Colonic mucosa (tissue), 4 donors: ENCODE measurements around the gene LMBR1L. TPM values are rescaled to one million over a fixed set of nuclear protein-coding genes. Genes with fewer than 3 reads are reported as not detected.
"Not testable (repeated sequence)": the region's sequence is repeated elsewhere in the genome, so short reads cannot be mapped to it uniquely, and the experiment has no call there.

Experiments
- DNase-seq: peaks from one replicate; pipeline ENCODE4 v3.0.0-alpha.2; 2020
- H3K27ac ChIP-seq: fragments of 200-600 bp; one replicate; pipeline ENCODE4 v1.8.0; 2021
- H3K27me3 ChIP-seq: fragments of 200-600 bp; one replicate; pipeline ENCODE4 v1.8.0; 2021
- H3K36me3 ChIP-seq: fragments of 200-600 bp; one replicate; pipeline ENCODE4 v1.8.0; 2021
- H3K4me1 ChIP-seq: fragments of 200-600 bp; one replicate; pipeline ENCODE4 v1.8.0; 2021; ENCODE audit warnings: mild to moderate bottlenecking
- H3K4me3 ChIP-seq: fragments of 200-600 bp; one replicate; pipeline ENCODE4 v1.8.0; 2021
- H3K9ac ChIP-seq, 2 donors: one replicate each; pipeline ENCODE4 v1.7.0; 2013; ENCODE audit warnings: control low read depth in 2 of 2, low read depth in 2 of 2, low read length in 2 of 2
- H3K9me3 ChIP-seq: fragments of 200-600 bp; one replicate; pipeline ENCODE4 v1.8.0; 2021
- CTCF ChIP-seq: fragments of 200-600 bp; IDR thresholded peaks from one replicate; pipeline ENCODE4 v1.8.0; 2022; ENCODE audit warnings: antibody characterized with exemption, mild to moderate bottlenecking
- intact Hi-C: fragments of 100-400 bp; cut with DNase I; formaldehyde crosslinking; loops from one replicate; pipeline ENCODE4 v1.14.1; 2022
- total RNA-seq, 2 donors: library from RNA; stranded (reverse); fragmentation: NEBNext Ultra II Directional in 1 of 2; extraction: Animal tissue kit (Norgen Biotek cat#: 25700) in 1 of 2; gene quantifications; one replicate each; pipeline ENCODE4 v1.2.1, GENCODE V29; 2021
- donor health status: healthy.
- donor health status: DM: no; HTN: no; CAD: no.
- donor health status: DM: no; HTN: no; CAD: no.

The LMBR1L gene
- total RNA-seq, 2 donors from 2014 or later, result 36.9 to 38.2 TPM

GRCh38 chr12:49064767-49065152, 45.9 kb downstream of the LMBR1L start:
- intact Hi-C loops, result loop anchor here (5.0 to 10.0 kb wide), 2 partner anchors 33 to 60 kb away; no protein-coding TSS in a partner anchor
- Histone ChIP-seq H3K4me1 (peaks cover 4% of the 10 kb centered on the region), H3K9me3 (no peaks in the 10 kb centered on the region), H3K27ac (no peak overlapping the region), H3K9ac (no peak overlapping the region), H3K36me3 (no peaks in the 10 kb centered on the region), H3K27me3 (no peaks in the 10 kb centered on the region), H3K4me3 (no peak overlapping the region)
- TF ChIP-seq CTCF, result no peak
- no peak for DNase-seq

GRCh38 chr12:49061916-49062315, 48.7 kb downstream of the LMBR1L start:
- not testable (repeated sequence) for H3K27ac ChIP-seq, H3K9ac ChIP-seq, H3K9me3 ChIP-seq, H3K4me3 ChIP-seq, H3K36me3 ChIP-seq, H3K27me3 ChIP-seq, DNase-seq
- peaks cover 14% of the 10 kb centered on the region for H3K4me1 ChIP-seq
- intact Hi-C loops, result loop anchor here (5.0 to 10.0 kb wide), 2 partner anchors 35 to 63 kb away; no protein-coding TSS in a partner anchor

GRCh38 chr12:49061157-49061650, 49.4 kb downstream of the LMBR1L start:
- Histone ChIP-seq H3K27ac (peak overlapping the region; percentile 94), H3K9me3 (no peaks in the 10 kb centered on the region), H3K9ac (peak overlapping the region; percentile 89 to 100), H3K36me3 (no peaks in the 10 kb centered on the region), H3K4me1 (peaks cover 21% of the 10 kb centered on the region), H3K27me3 (no peaks in the 10 kb centered on the region), H3K4me3 (peak overlapping the region; percentile 91)
- DNase-seq, result no peak
- intact Hi-C loops, result loop anchor here (5.0 to 10.0 kb wide), 2 partner anchors 36 to 64 kb away; no protein-coding TSS in a partner anchor
- TF ChIP-seq CTCF, result no peak

- peak; percentile 93 for DNase-seq
- Histone ChIP-seq H3K36me3 (no peaks in the 10 kb centered on the region), H3K4me1 (peaks cover 22% of the 10 kb centered on the region), H3K27ac (peak within 1 kb of the TSS; percentile 94), H3K4me3 (peak within 1 kb of the TSS; percentile 91), H3K9ac (peak within 1 kb of the TSS; percentile 97 to 100), H3K27me3 (no peaks in the 10 kb centered on the region), H3K9me3 (no peaks in the 10 kb centered on the region)
- intact Hi-C loops, result loop anchor here (5.0 to 10.0 kb wide), 2 partner anchors 37 to 64 kb away; no protein-coding TSS in a partner anchor
- TF ChIP-seq CTCF, result peak; percentile 12
Measured at GRCh38 chr12:49060237-49061156, 50.1 kb downstream of the LMBR1L start, which contains the start of gene KMT2D. KMT2D (minus strand) TSS chr12:49060794; CDS start chr12:49055324, 5,470 bp downstream.

GRCh38 chr12:49059299-49060171, 51.1 kb downstream of the LMBR1L start:
- TF ChIP-seq CTCF, result no peak
- intact Hi-C loops, result loop anchor here (5.0 to 10.0 kb wide), 2 partner anchors 38 to 65 kb away; no protein-coding TSS in a partner anchor
- H3K9me3 ChIP-seq, result no peaks in the 10 kb centered on the region
- peaks cover 22% of the 10 kb centered on the region for H3K4me1 ChIP-seq
- no peaks in the 10 kb centered on the region for H3K27me3 ChIP-seq
- peak overlapping the region; percentile 91 for H3K4me3 ChIP-seq
- H3K36me3 ChIP-seq, result peaks cover 2% of the 10 kb centered on the region
- H3K9ac ChIP-seq, result peak overlapping the region; percentile 97 to 100
- peak; percentile 43 for DNase-seq
- H3K27ac ChIP-seq, result peak overlapping the region; percentile 94
